NCI-H510A treated with DMSO at 0.1 percent for 48 hours (cell line): ENCODE data around the gene KAZN.
"Not testable (repeated sequence)": the region's sequence is repeated elsewhere in the genome, so short reads cannot be mapped to it uniquely, and the experiment has no call there.

Source experiments
- DNase-seq: peaks from one replicate; lab custom pipeline; 2025; lab: John Stamatoyannopoulos, UW

Gene KAZN

DNA sequence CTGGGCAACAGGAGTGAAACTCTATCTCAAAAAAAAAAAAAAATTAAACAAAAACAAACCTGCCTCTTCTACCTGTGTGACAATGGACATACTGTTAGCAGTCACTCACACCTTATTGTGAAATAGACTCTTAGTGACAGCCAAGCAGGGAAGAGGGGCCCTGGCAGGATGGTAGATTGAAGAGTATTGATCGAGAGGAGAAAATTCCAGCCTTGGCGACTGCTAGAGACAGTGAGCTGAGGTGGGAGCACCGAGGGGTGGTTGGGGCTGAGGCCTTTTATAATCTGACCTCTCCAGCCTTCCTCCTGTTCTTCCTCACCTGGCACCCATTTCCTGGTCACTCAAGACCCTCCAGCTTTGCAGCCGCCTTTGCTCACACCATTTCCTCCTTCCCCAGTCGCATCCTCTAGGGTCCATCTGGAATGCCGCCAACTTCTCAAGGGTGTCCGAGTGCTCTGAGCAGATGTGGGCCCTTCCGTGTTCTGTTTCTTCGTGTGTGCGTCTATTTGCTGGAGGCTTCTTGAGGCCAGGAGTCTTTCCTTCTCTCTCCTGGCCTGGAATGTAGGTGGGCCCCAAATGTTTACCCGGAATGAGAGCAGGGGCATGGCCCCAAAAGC, 358.2 kb downstream of the KAZN start:
- no peak for DNase-seq

DNA sequence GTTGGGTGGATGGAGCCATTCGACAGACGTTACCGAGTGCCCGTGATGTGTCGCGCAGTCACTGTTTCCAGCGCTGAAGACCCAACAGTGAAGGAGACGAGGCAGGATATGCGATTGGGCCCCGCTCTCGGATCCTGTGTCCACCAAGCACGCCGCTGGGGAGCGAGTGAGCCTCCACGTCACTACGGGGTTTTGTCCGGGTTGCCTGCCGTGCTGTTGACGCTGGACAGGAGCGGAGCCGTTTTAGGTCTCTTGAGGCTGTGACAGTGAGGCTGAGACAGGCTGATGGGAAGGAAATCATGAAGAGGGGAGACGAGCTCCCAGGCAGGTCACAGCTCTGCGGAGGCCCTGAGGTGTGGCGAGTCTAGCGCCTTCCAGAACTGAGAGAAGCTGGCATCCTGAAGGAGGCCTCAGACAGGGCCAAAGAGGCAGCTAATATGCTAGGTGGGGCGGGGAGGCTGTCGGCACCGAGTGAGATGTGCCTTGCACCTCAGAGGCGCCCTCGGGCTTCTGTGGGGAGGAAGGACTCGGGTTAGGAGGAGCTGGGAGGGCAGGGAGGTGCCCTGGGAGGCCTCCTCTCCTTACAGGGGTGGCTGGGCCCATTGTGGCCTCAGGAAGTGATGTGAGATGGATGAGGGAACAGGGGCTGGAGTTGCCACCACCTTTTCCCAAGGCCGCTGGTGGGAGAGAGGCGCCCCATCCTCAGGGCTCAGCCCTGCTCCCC, 359.1 kb downstream of the KAZN start:
- no peak for DNase-seq

DNA sequence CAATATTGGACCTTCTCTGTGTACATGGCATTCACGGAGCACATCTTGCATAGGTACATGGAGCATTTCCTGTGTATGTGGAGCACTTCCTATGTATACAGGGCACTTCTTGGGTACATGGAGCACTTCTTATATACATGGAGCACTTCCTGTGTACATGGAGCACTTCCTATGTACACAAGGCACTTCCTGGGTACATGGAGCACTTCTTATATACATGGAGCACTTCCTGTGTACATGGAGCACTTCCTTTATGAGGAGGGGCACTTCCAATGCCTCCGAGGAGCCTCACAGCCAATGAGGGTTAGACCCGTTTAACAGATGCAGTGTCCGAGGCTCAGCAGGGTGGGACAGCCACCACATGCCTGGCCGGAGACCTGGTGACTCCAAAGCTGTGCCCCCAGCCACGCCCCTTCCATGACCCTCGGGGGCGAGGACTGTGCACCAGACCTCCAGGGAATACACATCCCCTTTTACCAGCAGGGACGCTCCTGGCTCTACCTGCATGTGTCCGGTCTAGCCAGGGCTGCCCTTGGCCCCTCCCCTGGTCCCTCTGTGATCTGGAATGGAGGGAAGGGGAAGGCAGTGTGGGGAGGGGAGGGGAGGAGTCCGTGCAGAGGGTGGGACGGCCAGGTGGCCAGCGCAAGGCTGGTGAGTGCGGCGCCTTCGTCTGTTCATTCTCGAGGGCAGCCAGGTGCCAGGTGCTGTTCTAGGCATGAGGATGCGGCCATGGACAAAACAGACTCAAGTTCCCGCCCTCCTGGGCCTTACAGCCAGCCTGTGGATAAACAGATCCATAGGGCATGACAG, 360.0 kb downstream of the KAZN start:
- DNase-seq = no peak

DNA sequence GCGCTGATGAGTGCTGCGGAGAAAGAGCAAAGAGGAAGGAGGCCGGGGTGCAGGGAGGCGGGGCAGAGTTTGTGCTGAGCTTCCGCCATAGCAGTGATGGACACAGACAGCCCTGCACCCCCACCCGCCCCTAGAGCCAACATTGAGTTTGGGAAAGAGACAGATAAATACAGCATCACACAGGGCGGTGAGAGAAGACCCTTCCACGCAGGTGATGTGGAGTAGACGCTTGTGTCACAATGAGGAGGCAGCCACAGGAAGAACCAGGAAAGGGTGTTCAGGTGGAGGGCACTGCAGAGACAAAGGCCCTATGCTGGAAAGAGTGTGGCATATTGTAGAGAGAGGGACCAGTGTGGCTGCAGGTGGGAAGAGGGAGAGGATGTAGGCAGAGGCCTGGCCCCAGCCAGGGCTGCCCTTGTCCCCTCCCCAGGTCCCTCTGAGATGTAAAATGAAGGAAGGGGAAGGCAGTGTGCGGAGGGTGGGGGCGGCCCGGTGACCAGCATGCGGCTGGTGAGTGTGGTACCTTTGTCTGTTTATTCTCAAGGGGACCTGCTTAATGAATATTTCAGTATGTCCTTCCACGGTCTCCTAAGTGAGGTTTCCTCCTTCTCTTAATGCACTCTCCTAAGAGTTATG, 360.7 kb downstream of the KAZN start:
- no peak for DNase-seq

DNA sequence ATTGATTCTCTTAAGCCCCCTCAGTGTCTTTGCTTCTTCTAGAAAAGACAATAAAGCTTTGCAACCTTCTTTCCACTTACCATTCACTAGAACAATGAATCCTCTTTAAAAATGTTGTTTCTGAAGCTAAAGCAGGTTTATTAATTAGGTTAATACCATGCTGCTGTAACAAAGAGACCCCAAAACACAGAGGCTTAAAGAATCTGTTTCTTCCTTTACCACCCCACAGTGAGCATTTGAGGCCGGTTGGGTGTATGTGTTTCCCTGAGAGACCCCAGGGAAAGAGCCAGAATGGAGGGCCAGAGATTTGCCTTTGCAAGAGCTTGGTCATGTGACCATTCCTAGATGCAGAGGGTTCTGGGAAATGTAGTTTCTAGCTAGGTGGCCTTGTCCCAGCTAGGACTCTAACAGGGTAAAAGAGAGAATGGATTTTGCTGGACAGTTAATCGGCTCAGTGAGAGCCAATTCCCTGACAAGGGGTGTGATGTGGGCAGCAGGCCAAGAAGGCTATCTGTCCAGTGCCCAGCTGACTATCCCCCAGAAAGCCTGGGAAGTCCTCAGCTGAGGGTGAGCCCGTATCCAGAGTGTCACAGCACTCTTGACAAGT, 363.3 kb downstream of the KAZN start:
- no peak for DNase-seq

DNA sequence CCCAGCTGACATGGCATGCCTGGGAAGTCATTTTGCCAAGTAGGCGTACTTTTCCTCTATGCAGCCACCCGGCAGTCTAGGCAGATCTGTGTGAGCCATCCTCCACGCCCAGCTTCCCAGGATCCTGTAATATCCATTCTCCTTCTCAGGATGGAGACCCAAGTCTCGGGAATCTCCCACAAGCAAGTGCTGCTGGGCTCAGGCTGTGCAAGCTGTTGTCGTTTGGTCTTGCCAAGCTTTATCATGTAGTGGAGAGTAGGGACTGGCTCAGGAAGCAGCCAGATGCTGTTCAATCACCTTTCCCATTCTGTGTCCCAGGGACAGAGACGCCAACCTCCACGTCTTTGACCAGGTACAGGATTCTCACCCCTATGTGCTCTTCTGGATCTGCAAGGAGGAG, 363.9 kb downstream of the KAZN start:
- no peak for DNase-seq

DNA sequence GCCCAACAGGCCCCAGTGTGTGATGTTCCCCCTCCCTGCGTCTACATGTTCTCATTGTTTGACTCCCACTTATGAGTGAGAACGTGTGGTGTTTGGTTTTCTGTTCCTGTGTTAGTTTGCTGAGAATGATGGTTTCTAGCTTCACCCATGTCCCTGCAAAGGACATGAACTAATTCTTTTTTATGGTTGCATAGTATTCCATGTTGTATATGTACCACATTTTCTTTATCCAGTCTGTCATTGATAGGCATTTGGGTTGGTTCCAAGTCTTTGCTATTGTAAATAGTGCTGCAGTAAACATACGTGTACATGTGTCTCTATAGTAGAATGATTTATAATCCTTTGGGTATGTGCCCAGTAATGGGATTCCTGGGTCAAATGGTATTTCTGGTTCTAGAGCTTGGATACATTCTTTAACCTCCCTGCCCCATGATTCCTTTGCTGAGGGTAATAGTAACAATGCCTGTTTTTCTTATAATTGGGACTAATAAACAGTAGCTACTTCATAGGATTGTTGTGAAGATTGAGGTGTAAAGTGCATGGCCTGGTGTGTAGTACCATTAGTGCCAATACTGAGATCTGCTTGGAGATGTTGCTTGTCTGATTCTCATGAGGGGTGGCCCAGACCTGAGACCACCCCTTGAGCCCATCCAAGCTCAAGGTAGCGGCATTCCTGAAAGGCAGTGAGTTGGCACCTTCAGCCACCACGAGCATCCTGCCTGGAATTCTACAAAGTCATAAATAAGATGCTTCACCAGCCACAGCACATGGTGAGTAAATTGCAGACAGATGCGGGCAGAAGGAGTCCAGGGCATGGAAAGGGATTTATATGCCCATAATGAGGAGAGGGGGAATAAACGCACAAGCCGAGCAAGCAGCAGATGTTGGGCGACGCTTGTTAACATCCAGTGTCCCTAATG, 365.6 kb downstream of the KAZN start:
- DNase-seq = not testable (repeated sequence)

DNA sequence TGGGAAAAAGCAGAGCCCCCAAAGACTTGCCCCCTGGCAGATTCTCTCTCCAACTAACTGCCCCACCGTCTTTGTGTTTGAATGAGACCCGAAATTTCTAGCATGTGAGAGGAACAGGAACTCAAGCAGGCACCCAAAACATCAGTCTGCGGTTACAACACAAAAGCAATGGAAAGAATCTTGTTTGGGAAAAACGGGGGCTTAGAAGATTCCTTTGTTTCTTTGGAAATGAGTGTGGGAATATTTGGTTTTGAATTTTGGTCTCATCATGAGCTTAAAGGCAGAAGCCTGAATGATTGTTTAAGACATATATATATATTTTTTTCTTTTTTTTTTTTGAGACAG, 366.2 kb downstream of the KAZN start:
- DNase-seq = no peak

DNA sequence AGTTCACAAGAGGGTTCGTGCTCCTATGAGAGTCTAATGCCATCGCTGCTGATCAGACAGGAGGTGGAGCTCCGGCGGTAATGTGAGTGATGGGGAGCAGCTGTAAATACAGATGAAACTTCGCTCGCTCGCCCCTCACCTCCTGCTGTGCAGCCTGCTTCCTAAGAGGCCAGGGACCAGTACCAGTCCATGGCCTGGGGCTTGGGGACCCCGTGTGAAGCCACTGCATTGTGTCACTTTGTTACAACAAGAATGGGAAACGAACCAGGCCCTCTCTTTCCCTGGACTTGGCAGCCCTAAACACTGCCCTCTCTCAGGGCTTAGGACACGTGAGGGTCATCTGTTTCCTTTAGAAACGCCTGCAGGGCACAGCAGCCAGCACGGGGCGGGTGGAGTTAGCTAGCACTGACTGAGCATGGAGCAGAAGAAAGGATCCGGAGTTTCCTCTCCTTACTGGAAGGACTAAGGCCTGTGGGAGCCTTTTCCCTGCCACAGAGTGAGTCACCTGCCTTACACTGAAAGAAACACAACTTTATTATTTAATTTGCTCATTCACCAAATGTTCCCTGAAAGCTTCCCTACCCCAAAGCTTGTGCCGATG, 369.9 kb downstream of the KAZN start:
- no peak for DNase-seq

DNA sequence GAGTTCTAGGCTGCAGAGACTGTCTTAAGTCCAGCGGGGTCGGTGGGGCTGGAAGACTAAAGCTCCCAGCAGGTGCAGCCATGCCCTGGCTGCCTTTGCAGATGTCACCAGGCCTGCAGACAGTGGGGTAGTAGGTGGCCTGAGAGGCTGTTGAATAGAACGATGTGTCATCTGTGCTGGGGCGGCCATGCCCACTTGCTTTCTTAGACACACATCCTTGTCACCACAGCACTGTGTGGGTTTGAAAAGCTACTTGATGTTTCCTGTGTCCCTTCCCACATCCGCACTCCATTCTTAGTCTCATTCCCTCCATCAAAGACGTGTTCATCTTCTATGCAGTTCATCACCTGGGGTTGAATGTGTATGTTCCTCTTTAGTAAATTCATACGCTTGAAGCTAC, 370.5 kb downstream of the KAZN start:
- DNase-seq = no peak

DNA sequence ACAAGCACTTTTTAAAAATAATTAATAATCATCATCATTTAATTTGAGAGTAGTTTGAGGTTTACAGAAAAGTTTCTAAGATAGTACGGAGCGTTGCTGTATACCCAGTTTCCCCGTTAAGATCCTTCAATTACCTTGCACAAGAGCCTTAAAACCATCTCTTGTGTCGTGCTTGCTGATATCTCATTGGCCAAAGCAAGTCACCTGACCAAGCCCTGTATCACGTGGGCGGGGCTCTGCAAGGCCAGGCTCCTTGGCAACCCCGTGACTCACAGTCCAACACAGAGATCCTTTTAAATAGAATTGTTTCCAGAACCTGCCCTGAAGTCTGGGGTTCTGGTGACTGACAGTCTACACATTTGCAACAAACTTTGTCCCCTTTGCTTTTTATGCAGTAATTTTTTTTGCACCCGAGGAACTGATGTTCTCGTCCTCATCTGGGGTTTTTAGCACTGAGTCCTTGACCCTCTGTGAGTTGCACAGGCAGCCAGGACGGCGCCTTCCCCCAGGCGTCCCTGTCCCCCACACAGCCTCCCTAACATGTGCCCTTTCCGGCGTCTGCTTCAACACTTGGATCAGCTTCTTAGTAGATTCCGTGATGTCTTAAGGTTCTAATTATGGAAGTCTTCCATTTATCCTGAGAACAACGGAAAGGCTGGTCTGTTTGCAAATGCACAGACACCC, 371.8 kb downstream of the KAZN start:
- DNase-seq = no peak

DNA sequence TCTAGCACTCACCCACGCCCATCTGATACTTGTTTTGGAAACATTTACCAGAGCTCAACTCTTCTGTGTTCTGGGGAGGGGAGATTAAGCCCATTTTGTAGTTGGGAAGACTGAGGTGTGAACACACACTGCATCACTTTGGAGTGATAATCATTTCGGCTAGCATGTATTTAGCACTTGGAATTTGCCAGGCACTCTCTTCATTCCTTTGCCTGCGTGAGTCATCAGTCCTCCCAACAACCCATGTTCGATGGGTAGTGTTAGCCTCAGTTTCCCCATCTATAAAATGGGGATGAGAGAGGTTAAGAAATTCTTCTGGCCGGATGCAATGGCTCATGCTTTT, 372.3 kb downstream of the KAZN start:
- DNase-seq = no peak

DNA sequence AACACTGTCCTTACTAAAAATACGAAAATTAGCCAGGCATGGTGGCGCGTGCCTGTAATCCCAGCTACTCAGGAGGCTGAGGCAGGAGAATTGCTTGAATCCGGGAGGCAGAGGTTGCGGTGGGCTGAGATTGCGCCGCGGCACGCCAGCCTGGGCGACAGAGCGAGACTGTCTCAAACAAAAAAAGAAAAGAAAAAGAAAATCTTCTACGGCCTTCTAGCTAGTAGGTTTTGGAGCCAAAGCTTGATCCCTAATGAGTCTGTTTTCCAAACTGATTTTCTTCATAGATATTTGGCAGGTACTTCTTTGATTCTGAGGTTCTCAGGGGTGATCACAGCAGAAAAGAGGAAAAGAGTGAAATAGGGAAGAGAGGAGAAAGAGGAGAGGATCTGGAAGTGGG, 372.7 kb downstream of the KAZN start:
- no peak for DNase-seq

DNA sequence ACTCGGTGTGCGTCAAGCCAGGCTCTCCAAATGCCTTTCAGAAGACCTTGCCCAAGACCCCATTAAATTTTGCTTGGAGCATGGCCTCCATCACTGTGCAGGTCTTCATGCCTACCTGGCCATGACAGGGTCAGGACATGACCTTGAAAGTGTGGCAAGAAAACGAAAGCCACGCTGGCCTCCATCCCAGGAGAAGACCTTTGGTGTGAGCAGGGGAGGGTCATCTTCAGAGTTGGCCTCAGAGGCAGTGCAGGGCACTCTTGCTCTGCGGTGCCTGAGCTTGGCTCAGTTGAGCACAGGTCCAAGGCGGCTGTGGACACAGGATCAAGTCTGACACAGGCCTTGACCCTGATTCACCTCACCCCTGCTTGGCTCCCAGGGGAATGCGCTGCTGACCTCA, 373.6 kb downstream of the KAZN start:
- DNase-seq = no peak

DNA sequence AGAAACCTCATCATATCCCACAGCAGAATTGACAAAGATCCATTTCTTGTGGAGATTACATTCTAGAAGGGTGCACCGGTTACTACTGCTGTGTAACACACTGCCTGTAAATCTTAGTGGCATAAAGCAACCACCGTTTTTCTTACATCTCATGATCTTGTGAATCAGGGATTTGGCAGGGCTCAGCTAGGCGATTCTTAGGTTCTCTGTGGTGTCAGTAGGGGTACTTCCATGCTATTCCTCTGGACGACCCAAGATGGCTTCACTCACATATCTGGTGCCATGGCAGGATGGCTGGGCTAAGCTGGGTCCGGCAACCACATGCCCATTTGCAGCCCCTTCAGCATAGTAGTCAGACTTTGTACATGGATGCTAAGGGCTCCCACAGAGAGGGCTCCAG, 375.3 kb downstream of the KAZN start:
- no peak for DNase-seq

DNA sequence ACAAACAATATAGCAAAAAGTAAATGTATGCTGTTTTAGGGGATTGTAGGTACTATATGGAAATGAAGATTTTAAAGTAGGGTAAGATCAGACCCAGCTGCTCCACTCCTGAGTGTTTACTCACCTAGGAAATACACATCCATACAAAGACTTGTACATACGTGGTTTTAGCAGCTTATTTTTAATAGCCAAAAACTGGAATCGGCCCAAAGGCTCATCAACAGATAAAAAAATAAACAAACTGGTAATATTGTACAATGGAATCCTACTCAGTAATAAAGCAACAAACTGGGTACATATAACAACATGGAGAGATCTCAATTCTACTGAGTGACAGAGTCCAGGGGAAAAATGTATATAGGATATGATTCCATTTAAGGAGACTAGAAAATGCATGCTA, 375.9 kb downstream of the KAZN start:
- DNase-seq = no peak

DNA sequence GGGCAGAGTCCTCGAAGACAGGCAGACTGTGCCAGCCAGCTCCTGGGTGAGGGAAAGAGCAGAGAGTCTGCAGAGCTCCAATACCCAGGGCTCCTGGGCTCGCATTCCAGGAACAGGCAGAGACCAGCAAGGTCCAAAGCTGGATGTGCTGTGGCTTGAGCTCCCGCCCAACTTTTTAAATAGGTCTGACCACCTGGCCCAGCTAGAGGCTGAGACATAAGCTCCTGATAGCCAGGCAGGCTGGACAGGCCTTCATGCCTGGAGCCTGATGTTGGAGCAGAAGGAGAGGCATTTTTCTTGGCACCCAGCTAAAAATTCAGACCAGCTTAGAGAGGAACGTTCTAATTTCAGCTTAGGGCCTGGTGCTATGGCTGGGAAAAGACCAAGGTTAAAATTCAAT, 376.6 kb downstream of the KAZN start:
- no peak for DNase-seq

DNA sequence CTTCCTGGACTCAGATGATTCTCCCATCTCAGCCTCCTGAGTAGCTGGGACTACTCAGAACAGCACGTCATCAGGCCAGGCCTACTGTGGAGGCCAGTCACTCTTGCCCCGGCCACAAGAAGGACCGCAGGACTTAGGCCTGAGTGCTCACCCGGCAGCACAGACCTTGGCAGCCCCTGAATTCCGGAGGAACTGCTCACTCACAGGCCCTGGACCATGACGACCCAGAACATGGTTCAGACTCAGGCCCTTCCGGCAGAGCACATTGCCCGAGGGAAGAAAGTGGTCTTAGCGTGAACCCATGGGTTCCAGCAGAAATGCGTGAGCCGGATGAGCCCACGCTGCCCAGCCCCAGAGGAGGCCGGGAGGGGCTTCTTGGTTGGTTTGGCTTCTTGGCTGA, 377.8 kb downstream of the KAZN start:
- no peak for DNase-seq

DNA sequence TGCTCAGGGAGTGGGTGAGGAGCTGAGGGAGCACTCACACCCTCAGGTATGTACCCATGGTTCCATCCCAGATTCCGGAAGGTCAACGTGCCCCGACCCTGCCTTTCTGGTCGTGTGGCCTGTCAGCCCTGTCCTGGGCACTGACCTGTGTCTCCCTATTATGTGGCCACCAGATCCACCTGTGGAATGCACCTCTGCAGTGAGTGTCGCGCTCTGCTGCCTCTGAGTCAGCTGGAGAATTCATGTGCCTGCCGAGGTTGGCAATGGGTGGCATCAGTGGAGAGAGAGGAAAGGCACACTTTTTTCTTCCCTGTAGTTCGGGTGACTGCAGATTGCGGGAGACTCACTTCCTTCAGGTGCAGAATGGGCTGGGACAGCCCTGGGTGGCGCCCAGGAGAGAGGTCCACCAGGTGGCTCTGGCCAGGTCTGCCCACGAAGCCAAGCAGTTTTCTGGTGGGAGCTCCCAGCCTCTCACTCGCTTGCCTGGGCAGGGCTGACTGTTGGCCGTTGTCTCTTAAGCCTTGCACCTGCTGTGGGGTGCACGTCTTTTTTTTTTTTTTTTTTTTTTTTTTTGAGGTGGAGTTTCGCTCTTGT, 378.9 kb downstream of the KAZN start:
- no peak for DNase-seq

DNA sequence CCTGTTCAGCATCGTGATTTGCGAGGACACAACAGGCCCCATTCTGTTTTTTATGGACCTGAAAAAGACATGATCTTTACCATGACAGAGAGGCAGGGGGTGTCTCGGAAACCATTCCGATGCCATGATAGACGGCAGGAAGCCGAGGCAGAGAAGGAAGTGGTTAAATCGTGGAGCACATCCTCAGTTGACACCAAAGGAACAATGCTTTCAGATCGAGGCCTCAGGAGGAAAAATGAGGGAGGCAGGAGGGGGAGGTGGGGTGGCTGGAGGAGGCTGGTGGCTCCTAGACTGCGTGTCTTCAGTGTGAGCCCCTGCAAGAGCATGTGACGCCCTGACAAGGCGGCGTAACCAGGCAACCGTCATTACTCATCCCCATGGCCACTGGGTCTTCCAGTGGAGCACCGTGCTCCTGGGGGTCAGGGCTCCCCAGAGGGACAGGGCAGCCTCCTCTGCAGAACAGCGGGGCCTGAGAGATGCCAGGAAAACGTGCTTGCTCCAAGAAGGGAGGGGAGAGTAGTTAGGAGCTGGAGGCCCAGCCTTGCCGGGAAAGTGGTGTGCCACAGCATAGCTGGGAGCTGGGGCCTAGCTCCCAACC, 382.2 kb downstream of the KAZN start:
- no peak for DNase-seq
